Activated gamma-delta T cell (primary cell): ENCODE data around the gene RNF130.

Experiments used
- DNase-seq: peaks from one replicate; lab custom pipeline; 2025; lab: John Stamatoyannopoulos, UW

RNF130 gene

DNA sequence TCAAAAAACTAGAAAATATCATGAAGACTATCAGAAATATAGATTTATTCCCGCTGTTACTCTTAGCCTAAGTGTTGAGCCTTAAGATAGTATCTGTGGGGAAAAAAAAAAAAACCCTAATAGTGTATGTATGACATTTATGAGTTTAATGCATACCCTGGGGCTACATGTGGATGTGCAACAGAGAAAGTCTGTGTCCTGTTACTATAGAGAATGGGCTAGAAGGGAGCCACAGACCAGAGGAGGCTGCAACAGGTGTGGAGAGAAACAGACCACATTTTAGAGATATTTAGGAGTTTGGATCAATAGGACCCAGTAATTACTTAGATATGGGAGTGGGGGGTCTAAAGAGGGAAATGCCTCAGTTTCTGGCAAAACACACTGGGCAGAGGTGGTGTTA is 15.4 kb downstream of the RNF130 start:
- no peak for DNase-seq

DNA sequence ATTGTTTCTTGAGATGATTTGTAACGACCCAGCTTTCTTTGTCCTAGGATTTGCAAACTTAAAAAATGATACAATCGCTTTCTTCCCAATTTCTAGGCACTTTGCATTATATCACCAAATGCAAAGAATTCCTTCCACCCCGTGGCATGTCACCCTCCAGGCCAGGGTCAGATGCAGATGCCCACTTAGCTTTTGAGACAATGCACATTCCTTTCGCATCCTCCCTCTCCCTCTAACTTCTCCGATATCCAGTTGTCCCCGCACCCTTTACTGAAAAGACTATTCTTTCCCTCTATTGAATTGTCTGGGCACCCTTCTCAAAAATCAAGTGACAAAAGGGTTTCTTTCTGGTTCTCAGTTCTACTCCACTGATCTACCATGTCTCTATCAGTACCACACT is 17.3 kb downstream of the RNF130 start:
- DNase-seq, result no peak

DNA sequence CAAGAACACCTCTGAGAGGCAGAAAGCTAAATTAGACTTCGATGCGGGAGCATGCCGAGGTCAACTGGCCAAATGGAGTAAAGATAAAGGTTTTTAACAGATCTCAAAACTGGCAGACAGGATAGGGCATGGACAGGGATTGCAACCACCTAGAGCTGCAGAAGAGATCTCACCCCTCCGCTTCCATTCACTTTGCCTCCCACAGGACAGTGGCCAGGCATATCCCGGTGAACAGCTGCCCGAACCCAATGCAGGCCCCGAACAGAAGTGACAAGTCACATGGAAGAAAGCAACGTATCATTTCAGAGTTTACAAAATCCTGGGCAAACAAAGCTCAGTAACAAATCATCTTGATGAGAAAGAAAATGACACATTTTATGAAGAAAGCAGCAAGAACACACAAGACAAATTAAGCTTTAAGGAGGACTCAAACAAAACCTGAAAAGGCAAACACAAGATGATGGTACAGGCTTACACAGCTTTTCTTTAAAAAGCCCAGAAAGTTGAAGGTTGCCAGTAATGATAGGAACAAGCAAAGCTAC is 18.4 kb downstream of the RNF130 start:
- no peak for DNase-seq

DNA sequence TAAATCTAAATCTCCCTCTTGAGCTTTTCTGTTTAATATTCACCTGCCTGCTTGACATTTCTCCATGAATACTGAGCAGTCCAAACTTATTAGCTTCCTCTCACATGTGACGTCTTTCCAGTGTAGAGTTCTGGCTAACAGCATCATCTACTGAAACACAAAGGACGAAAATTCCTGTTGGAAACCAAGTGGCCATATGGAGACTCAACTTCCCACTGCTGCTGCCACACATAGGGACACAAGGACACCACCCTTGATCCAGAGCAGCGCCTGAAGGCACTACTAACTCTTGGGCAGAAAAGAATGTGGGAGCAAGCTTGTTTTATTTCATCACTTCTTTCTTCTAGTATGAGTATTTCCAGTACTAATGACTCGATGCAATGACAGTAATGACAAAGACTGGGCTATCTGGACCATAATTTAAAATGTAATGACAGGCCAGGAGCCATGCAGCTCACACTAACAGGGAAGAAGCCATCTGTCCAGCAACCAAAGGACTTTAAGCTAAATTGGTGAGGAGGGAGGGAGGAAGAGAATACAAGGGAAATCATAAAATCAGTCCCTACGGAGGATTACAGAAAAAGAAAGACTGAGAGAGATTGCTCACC is 19.2 kb downstream of the RNF130 start:
- no peak for DNase-seq

DNA sequence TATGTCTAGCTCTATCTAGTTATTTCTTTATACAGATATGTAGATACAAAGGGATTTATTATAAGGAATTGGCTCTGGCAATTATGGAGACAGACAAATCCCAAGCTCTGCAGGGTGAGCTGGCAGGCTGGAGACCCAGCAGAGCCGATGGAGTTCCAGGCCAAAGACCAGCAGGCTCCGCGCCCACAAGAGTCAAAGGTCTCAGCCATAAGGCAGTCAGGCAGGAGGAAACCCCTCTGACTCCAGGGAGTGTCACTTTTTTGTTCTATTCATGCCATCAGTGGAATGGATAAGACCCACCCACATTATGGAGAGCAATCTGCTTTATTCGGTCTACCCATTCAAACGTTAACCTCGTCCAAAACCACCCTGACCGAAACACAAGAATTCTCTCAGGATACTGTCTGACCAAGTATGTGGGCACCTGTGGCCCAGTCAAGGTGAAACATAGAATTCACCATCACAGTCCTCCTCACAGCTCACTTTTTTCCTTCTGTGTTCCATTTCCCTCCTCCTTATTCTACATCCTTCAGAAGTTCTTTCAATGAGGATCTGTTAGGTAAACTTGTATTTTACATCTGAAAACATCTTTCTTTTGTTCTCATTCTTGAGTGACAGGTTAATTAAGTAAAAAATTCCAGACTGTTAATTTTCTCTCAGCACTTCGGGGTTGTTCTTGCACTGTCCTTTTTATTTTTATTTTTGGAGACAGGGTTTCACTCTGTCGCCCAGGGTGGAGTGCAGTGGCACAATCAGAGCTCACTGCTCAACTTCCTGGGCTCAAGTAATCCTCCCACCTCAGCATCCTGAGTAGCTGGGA is 21.2 kb downstream of the RNF130 start:
- DNase-seq, result no peak

DNA sequence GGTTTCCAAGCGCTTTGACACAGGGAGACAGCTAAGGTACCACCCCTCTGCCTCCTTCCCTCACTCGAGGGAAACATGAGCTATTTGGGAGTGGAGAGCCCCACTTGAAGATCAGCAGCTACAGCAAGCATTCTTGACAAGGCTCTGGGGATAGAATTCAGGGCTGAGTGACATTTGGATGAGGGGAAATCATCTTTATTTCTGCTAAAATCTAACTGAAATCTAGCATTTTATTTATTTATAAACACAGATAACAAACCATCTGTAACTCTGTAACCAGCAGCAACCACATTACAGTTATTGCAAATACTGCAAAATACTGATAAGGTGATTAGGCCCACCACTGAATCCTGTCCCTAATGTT is 22.4 kb downstream of the RNF130 start:
- no peak for DNase-seq

DNA sequence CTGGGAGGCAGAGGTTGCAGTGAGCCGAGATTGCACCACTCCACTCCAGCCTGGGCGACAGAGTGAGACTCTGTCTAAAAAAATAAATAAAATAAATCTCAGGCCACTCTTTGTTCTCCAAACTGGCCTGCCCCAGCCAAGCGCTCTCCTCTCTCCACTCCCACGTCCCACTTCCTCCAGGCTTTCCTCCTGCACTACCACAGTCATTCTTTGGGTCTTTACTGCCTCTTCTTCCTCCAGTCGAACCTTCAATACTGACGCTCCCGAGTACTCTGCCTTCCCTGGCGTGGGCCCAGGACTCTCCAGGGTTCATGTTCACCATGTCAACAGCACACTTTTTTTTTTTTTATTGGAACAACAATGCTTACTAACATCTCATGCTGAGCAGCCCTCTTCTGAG is 23.9 kb downstream of the RNF130 start:
- DNase-seq, result no peak

DNA sequence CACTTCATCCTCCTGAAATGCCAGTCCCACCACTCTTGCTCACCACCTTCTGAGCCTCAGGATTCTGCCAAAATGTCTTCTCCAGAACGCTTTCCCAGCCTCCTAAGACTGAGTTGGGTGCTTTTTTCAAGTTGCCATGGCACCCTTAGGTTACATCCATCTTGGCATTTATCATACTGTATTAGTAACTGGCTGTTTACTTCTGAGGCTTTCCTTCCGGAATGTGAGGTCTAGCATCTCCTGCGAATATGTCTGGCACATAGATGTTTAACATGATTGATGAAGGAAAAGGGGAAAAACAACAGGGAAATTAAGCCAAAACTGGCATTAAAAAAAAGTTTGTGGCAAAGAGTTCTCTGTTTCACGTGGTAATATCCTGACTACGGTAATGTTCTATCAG is 24.9 kb downstream of the RNF130 start:
- DNase-seq, result no peak

DNA sequence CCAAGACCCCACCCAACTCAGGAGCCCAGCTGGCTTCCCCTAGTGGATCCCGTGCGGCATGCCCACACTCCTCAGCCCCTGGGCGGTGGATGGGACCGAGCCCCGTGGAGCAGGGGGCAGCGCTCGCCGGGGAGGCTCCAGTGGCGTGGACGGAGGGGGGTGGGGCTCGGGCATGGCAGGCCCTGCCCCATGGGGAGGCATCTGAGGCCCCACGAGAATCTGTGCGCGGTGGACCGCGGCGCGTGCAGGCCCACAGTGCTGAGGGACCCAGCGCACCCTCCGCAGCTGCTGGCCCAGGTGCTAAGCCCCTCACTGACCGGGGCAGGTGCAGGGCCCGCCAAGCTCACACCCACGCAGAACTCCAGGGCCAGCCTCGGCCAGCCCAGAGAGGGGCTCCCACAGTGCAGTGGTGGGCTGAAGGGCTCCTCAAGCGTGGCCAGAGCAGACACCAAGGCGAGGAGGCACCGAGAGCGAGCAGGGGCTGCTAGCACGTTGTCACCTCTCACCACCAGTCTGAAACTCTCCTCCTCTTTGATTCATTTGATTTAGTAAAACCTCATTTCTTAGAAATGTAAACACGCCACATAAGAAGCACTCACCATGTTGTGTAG is 25.6 kb downstream of the RNF130 start:
- no peak for DNase-seq

DNA sequence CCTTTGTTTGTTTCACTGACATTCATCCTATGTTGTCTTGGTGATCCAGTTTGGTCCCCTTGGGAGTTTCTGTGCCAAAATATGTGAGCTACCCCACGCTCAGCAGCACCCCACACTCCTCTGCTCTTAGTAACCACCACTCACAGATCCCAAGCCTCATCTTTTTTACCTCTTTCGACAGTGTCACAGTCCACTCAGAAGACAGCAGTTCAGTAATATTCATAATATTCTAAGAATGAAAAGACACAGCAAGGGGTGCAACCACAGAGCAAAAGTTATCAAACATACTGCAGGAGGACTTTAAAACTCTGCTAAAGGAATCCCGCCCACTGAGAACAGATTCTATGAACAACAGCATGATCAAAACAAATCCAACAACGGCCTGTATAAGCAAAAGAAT is 28.2 kb downstream of the RNF130 start:
- DNase-seq, result no peak

DNA sequence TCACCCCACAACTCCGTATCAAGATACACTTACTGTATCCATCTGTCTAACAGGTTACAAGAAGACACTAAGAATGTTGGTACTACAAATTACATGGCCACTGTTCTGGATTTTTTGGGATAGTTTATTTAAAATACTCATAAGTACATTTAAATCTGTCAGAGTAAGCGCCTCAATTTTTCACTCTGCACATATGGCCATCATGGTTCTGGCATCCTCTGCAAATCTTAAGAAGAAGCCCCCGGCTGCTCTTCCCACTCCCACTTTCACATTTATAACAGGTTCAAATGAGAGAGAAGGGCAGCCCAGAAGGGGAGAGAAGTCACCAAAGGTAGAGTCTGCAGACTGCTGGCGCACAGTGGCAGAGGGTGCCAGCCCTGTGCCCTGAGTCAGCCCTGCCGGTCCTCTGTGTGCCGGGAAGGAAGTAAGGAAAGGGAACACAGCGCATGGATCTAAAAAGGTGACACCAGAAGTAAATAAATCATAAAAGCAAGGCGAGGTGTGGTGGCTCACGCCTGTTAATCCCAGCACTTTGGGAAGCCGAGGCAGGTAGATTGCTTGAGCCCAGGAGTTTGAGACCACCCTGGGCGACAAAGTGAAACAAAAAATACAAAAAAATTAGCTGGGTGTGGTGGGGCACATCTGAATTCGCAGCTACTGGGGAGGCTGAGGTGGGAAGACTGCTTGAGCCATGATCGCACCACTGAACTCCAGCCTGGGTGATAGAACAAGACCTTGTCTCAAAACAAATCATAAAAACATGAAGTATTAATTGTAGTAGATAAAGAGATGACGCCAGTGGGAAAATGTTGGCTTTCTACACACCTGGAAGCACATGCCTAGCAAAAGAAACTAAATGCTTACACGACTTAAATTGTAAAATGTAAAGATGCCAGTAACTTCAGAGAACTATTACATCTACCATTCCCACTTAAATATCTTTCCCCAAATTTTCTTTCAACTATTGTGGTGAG is 30.0 kb downstream of the RNF130 start:
- DNase-seq, result no peak

DNA sequence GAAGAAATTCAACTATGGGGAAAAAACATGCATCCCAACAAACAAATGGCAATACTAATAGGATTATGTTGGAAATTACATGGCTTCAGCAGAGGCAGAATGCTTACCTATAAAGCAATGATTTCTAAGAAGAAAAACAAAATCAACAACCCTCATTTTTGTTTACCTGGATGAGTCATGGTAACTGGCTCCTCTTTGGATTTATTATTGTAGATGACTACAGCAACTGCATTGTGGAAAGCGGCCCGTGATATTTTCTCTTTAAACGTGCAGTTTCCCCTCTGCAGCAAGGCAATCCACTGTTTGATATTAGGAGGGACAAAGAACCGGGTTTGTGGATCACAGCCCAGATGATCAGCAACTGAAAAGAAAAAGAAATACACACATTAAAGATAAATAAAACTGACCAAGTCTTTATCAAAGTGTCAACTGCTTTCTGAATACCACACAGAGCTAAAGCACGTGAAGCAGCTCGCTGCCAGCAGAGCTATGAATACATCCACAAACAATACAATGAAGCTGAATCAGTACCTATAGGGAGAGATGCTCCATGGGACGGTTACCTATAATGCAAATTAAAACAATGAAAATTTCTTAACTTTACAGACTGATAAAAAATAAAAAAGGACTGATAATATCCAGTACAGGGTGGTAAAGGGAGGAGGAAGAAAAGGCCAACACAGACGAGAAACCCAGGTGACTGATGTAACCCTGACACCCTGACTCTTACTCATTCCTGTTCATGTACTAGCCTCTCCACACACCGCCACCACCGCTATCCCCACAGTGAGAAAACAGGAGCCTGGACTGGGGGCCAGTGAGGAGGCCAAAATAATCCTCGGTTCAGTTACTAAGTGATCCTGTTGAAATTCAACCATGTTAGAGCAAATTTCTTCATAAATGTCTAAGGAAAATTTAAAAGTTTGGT is 31.0 kb downstream of the RNF130 start:
- no peak for DNase-seq

DNA sequence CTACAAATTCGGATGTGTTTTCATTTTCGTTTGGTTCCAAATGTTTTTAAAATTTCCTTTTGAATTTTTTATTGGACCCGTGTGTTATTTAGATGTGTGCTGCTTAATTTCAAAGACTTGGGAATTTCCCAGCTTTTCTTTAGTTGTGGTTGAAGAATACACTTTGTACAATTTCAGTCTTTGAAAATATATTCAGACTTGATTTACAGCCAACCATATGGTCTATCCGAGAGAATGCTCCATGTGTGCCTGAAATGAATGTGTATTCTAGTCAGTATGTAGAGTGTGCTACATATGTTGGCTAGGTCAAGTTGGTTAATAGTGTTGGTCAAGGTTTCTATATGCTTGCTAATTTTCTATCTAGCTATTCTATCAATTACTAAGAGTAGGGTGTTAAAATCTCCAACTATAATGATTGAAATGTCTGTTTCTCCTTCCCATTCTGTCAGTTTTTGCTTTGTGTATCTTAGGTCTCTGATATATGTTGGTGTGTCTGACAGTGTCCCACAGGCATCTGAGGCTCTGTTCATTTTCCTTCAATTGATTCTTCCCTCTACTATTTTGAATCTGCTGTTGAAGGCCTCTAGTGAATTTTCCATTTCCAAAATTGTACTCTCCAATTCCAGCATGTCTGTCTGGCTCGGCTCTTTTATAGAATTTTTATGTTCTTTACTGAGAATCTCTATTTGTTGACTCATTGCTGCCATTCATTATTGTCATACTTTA is 36.2 kb downstream of the RNF130 start:
- no peak for DNase-seq

DNA sequence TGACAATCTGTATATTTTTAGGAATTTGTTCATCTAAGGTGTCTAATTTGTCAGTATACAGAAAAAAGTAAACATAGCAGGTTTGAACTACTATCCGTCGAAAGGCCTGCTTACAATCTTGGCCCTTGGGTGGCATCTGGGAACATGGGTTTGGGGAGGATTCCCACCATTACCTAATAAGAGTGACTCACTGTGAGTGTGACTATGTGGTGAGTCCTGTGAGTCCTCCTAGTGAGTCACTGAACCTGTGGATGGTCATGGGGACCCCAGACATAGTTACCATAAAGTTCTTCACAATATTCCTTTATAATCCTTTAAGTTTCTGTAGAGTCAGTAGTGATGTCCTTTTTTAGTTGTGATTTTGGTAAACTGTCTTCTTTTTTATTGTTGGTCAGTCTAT is 37.0 kb downstream of the RNF130 start:
- DNase-seq, result no peak

DNA sequence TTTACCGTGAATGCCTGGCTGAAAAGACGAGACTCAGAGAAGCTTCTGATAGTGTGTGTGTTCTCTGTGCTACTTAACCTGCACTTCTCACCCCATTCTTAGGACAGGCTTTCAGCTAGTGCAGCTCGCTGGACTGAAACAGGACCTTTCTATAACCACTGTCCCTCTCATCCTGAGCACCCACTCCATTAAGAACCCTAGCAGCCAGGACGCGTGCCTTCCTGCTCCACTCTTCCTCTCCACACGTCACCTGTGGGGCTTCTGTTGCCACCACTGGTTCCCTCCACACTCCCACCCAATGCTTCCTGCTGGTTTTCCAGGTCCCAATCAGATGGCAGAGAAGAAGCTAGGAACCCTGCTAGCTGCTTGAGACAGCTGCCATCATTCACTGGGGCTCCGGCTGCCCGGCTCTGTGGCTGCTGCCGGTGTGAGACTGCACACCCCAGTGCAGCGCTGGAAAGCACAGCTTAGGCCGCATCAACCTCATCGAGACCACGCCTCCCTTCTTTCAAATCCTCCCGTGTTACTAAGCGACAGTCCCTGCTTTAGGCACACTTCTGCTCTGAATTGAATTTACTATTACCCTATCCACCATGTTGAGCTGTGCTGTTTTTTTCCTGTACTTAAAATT is 44.0 kb downstream of the RNF130 start:
- DNase-seq, result no peak

DNA sequence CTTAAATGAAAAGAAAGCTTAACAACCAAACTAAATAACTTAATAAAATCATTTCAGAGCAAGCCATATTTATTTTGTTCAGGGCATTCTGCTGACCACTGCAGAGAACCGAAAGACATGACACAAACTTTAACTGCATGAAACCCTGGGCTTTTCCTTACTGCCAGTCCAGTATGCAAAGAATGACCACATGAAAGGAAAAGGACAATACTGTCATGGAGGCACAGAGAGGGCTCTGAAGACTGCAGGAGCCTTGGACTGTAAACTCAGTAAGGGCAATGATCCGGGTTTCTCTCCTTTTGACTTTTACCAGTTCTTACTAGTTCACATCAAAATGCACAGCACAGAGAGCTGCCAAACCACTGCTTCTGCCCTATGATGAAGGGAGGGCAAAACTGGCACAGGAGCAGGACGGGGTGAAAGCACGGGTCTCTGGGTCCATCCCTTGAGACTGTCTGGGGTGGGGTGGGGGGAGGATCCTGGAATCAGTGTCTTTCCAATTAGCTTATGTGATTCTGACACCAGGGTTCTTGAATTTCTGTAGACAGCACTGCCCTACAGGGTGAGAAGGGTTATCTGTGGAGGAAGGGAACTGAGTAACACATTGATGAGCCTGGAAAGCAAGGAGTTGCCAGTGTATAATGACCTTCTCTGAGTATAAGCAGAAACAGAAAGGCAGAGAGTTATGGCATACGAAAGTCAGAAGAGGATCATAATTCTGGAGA is 44.7 kb downstream of the RNF130 start:
- DNase-seq, result no peak

DNA sequence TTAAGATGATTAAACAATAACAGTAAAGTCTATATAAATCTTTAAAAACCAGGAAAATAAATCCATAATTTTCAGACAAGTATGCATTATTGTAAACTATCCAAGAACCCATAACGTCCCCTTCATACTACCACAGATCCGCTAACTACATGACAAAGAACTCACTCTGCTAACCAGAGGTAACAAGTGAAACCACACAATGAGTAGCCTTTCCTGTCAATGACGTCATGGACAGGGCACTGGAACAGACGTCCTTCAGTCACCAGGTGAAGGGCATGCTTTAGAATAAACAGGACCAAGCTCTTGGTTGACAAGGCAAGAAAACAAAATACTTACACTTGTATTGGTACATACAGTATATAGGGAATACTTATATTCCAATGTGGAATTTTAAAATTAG is 45.2 kb downstream of the RNF130 start:
- no peak for DNase-seq

DNA sequence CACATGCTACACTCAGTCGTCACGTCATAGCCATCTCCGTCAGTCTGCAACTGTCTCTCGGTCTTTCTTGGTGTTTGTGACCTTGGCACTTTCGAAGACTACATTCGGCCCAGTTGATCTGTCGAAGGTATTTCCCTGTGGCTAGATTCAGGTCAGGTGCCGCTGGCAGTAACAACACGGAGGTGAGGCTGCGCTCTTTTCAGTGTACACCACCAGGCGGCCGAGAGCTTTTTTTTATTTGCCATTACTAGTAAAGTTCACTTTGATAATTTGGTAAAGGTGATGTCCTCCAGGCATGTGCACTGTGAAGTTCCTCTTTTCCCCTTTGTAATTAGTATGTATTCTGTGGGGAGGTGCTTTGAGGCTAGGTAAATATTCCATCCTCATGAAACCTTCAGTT is 49.7 kb downstream of the RNF130 start:
- DNase-seq, result no peak

DNA sequence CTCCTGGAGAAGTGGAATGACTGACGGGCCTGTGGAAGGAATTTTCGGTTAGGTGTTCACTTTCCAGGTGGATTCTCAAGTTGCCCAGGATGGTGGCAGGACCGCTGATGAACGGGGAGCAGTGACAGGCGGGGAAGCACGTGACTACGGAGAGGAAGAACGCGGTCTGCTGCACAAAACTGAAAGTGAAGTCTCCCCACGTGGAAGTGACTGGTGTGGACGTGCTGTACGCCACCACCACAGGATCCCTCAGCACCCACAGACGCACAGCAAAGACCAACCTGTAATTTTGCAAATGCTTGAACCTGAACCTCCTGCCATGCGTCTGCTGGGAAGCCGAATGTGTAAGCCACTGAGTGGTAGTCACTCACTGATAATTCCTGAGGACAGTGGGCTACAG is 51.4 kb downstream of the RNF130 start:
- no peak for DNase-seq
